ENCODE measurements around the gene IFNAR2. TPM values are rescaled to one million over a fixed set of nuclear protein-coding genes. Genes with fewer than 3 reads are reported as not detected.

The IFNAR2 gene
- total RNA-seq, 1 donor from 2014 or later: 21.3 TPM

- no peaks in the 10 kb centered on the region for H3K9me3 Mint-ChIP-seq (ENCODE audit: unreplicated experiment)
- no peak for DNase-seq (ENCODE audit: low spot score)
- H3K27me3 Mint-ChIP-seq (ENCODE audit: unreplicated experiment): no peaks in the 10 kb centered on the region
- peaks cover 34% of the 10 kb centered on the region for H3K4me1 Mint-ChIP-seq (ENCODE audit: unreplicated experiment)
- peak overlapping the region; percentile 88 for H3K4me3 Mint-ChIP-seq (ENCODE audit: unreplicated experiment)
- TF ChIP-seq CTCF (IDR thresholded peaks at IDR 0.05; ENCODE audit: unreplicated experiment): no peak
- H3K27ac Mint-ChIP-seq (ENCODE audit: unreplicated experiment): peak overlapping the region; percentile 57
- peaks cover 5% of the 10 kb centered on the region for H3K36me3 Mint-ChIP-seq (ENCODE audit: low read depth, unreplicated experiment)
Observed at GRCh38 chr21:33229099-33229783, 497 bp upstream of the IFNAR2 start.

- Mint-ChIP-seq H3K4me3 (ENCODE audit: unreplicated experiment) (peak overlapping the region; percentile 93), H3K27ac (ENCODE audit: unreplicated experiment) (no peak overlapping the region), H3K4me1 (ENCODE audit: unreplicated experiment) (peaks cover 38% of the 10 kb centered on the region), H3K9me3 (ENCODE audit: unreplicated experiment) (no peaks in the 10 kb centered on the region), H3K36me3 (ENCODE audit: low read depth, unreplicated experiment) (peaks cover 9% of the 10 kb centered on the region), H3K27me3 (ENCODE audit: unreplicated experiment) (no peaks in the 10 kb centered on the region)
- DNase-seq (ENCODE audit: low spot score): peak; percentile 48
- no peak for TF ChIP-seq CTCF (IDR thresholded peaks at IDR 0.05; ENCODE audit: unreplicated experiment)
Observed at GRCh38 chr21:33230545-33231324, 997 bp downstream of the IFNAR2 start.

- Mint-ChIP-seq H3K27ac (ENCODE audit: unreplicated experiment) (no peak overlapping the region), H3K9me3 (ENCODE audit: unreplicated experiment) (no peaks in the 10 kb centered on the region), H3K4me1 (ENCODE audit: unreplicated experiment) (peaks cover 38% of the 10 kb centered on the region), H3K4me3 (ENCODE audit: unreplicated experiment) (peak overlapping the region; percentile 93), H3K27me3 (ENCODE audit: unreplicated experiment) (no peaks in the 10 kb centered on the region), H3K36me3 (ENCODE audit: low read depth, unreplicated experiment) (peaks cover 16% of the 10 kb centered on the region)
- no peak for TF ChIP-seq CTCF (IDR thresholded peaks at IDR 0.05; ENCODE audit: unreplicated experiment)
- no peak for DNase-seq (ENCODE audit: low spot score)
Observed at GRCh38 chr21:33231526-33231925, 1.8 kb downstream of the IFNAR2 start.

GRCh38 chr21:33232291-33233034, 2.7 kb downstream of the IFNAR2 start:
- peaks cover 38% of the 10 kb centered on the region for H3K4me1 Mint-ChIP-seq (ENCODE audit: unreplicated experiment)
- peak overlapping the region; percentile 89 for H3K4me3 Mint-ChIP-seq (ENCODE audit: unreplicated experiment)
- H3K36me3 Mint-ChIP-seq (ENCODE audit: low read depth, unreplicated experiment): peaks cover 23% of the 10 kb centered on the region
- no peak for TF ChIP-seq CTCF (IDR thresholded peaks at IDR 0.05; ENCODE audit: unreplicated experiment)
- H3K27me3 Mint-ChIP-seq (ENCODE audit: unreplicated experiment): no peaks in the 10 kb centered on the region
- peak overlapping the region; percentile 92 for H3K27ac Mint-ChIP-seq (ENCODE audit: unreplicated experiment)
- DNase-seq (ENCODE audit: low spot score): no peak
- H3K9me3 Mint-ChIP-seq (ENCODE audit: unreplicated experiment): no peaks in the 10 kb centered on the region
